ENCODE results near the gene LEP.

DNA sequence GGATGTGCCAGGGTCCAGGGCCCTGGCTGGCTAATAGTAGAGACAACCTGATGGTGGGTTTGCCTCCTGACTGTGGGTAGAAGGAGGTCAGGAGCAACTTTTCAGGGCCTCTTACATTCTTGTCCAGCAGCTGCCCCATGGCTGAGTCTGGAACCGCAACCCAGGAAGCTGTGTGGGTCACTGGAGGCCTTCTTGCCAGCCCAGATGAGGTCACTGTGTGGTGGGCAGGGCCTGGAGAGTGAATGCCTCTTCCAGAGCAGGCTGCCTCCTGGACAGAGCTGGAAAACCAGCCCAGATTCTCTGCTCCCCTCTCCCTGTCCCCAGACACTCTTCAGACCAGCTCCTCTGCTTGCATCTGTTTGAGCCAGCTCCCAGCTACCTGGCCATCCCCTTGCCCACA is 43.5 kb upstream of the LEP start:
- TF ChIP-seq, protein P1, sequence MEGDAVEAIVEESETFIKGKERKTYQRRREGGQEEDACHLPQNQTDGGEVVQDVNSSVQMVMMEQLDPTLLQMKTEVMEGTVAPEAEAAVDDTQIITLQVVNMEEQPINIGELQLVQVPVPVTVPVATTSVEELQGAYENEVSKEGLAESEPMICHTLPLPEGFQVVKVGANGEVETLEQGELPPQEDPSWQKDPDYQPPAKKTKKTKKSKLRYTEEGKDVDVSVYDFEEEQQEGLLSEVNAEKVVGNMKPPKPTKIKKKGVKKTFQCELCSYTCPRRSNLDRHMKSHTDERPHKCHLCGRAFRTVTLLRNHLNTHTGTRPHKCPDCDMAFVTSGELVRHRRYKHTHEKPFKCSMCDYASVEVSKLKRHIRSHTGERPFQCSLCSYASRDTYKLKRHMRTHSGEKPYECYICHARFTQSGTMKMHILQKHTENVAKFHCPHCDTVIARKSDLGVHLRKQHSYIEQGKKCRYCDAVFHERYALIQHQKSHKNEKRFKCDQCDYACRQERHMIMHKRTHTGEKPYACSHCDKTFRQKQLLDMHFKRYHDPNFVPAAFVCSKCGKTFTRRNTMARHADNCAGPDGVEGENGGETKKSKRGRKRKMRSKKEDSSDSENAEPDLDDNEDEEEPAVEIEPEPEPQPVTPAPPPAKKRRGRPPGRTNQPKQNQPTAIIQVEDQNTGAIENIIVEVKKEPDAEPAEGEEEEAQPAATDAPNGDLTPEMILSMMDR (IDR thresholded peaks at IDR 0.05): no peak
- no peak for TF ChIP-seq NFIC (IDR thresholded peaks at IDR 0.05; ENCODE audit: borderline replicate concordance)

Data from SK-N-SH (cell line).